ENCODE measurements around the gene DAB1. TPM values are rescaled to one million over a fixed set of nuclear protein-coding genes. Genes with fewer than 3 reads are reported as not detected.

Gene DAB1
- total and polyA plus RNA-seq, 10 of the 15 experiments (the other 5 are each of a cell fraction or from before 2014, with no cell fraction given), result 0.02 to 0.10 (median 0.03) TPM; not detected in 5

GRCh38 chr1:57431400-57431799 lies 7.5 kb upstream of the DAB1 start (continued):
- TF ChIP-seq ELK1 (IDR thresholded peaks at IDR 0.05; ENCODE audit: low read depth, low read length) (no peak), IKZF2 (IDR thresholded peaks at IDR 0.05) (no peak), HDGF (IDR thresholded peaks at IDR 0.05) (no peak), ZSCAN29 (IDR thresholded peaks at IDR 0.05) (no peak), ZNF384 (IDR thresholded peaks at IDR 0.05; ENCODE audit: borderline replicate concordance, low read depth, low read length) (no peak)

- peaks cover 6 to 13% of the 10 kb centered on the region in 2 experiments for H3K27me3 ChIP-seq (replicated peaks in 1 of 2; ENCODE audit: control insufficient read depth in 2 of 2, insufficient read depth in 2 of 2, low read length in 1 of 2)
- intact Hi-C loops (cut with micrococcal nuclease; ENCODE audit: unreplicated experiment) (no loop called here), in situ Hi-C loops (cut with MboI) (no loop called here)
- DNase-seq (ENCODE audit: low read depth, low spot score) (no peak), FAIRE-seq (no peak), ATAC-seq (no peak)
- H3K4me1 ChIP-seq (ENCODE audit: control insufficient read depth, insufficient read depth, low read length), result no peaks in the 10 kb centered on the region
- H3K79me2 ChIP-seq (ENCODE audit: control insufficient read depth, insufficient read depth, low read length), result no peaks in the 10 kb centered on the region
- POLR2A ChIA-PET, result no interaction called here
- no peaks in the 10 kb centered on the region for H3K9me3 ChIP-seq (replicated peaks; ENCODE audit: control insufficient read depth, insufficient read depth, low read length)
- H3K9ac ChIP-seq (ENCODE audit: control insufficient read depth, insufficient read depth, low read length), result no peak overlapping the region
- SMC1A ChIA-PET (ENCODE audit: uncharacterized antibody, unreplicated experiment), result no interaction called here
- H3K27ac ChIP-seq (ENCODE audit: control insufficient read depth, insufficient read depth), result no peak overlapping the region
- no peaks in the 10 kb centered on the region for H4K20me1 ChIP-seq (ENCODE audit: control insufficient read depth, insufficient read depth)
- CTCF ChIA-PET, result interaction anchor here (0.7 kb wide), 1 partner anchor 216 kb away, joined by 3 read pairs; no protein-coding TSS in a partner anchor
- 45% methylated on average over 38 of the region's 63 CpGs for WGBS (ENCODE audit: insufficient coverage, insufficient replicate concordance, low lambda C conversion rate, missing lambda C conversion rate)
- BruUV-seq (replicated peaks), result no TSS peak
- no peak overlapping the region for H3K4me2 ChIP-seq (ENCODE audit: control insufficient read depth, insufficient read depth)
- no peak overlapping the region for H3K4me3 ChIP-seq
- H2AFZ ChIP-seq (ENCODE audit: control insufficient read depth, low read depth, low read length), result no peak overlapping the region
- RAD21 ChIA-PET (ENCODE audit: unreplicated experiment), result no interaction called here
- no peaks in the 10 kb centered on the region for H3K36me3 ChIP-seq (ENCODE audit: control insufficient read depth in 2 of 2, insufficient read depth in 2 of 2, low read length in 1 of 2)
- TF ChIP-seq GABPA (IDR thresholded peaks at IDR 0.05; ENCODE audit: low read depth), result no peak
- TF ChIP-seq SMAD5 (IDR thresholded peaks at IDR 0.05; ENCODE audit: low read depth), result no peak
- no peak for TF ChIP-seq IRF5 (IDR thresholded peaks at IDR 0.05; ENCODE audit: borderline replicate concordance)
- TF ChIP-seq NFIC (IDR thresholded peaks at IDR 0.05; ENCODE audit: low read depth, low read length), result no peak
- TF ChIP-seq CHD2 (IDR thresholded peaks at IDR 0.05; ENCODE audit: borderline replicate concordance, low read depth, low read length), result no peak
- TF ChIP-seq EGR1 (IDR thresholded peaks at IDR 0.05; ENCODE audit: borderline replicate concordance in 1 of 2, low read depth in 2 of 2, low read length in 2 of 2), result no peak
- no peak for TF ChIP-seq DPF2 (IDR thresholded peaks at IDR 0.05)
- TF ChIP-seq JUND (IDR thresholded peaks at IDR 0.05; ENCODE audit: low read depth, low read length), result no peak
- TF ChIP-seq TAF1 (IDR thresholded peaks at IDR 0.05; ENCODE audit: borderline replicate concordance, low read depth, low read length), result no peak
- no peak for TF ChIP-seq MEF2A (IDR thresholded peaks at IDR 0.05; ENCODE audit: insufficient read depth, low read depth, low read length)
- no peak for TF ChIP-seq HDAC2 (IDR thresholded peaks at IDR 0.05)
- TF ChIP-seq ZSCAN29 (IDR thresholded peaks at IDR 0.05), result no peak
- TF ChIP-seq ZBTB33 (IDR thresholded peaks at IDR 0.05), result no peak
- TF ChIP-seq PAX8 (IDR thresholded peaks at IDR 0.05), result no peak
- TF ChIP-seq ATF3 (IDR thresholded peaks at IDR 0.05; ENCODE audit: borderline replicate concordance, extremely low read depth, low read depth, low read length), result no peak
These were observed 569 bp upstream of the DAB1 start for GRCh38 chr1:57424231-57425027.
